Tibial artery (tissue), 4 donors: ENCODE measurements around the gene SRGAP1.

ENCODE experiments used
- DNase-seq, 2 donors: peaks; one replicate each; pipeline ENCODE4 v3.0.0-alpha.2; 2019
- H3K27ac ChIP-seq, 2 donors: fragments of 200-600 bp; sonication (generic) in 1 of 2; 1 replicate in 1 of 2; 2 replicates in 1 of 2; pipeline ENCODE4 v1.5.1; 2018 to 2019; ENCODE audit warnings: mild to moderate bottlenecking in 1 of 2
- H3K27me3 ChIP-seq, 2 donors: fragments of 200-600 bp; sonication (generic) in 1 of 2; one replicate each; pipeline versions ENCODE4 v1.5.1 to v1.6.0; 2016 to 2019
- H3K36me3 ChIP-seq, 3 donors: fragments of 200-600 bp; sonication (generic) in 2 of 3; one replicate each; pipeline ENCODE4 v1.5.1; 2016 to 2019; ENCODE audit warnings: mild to moderate bottlenecking in 2 of 3
- H3K4me1 ChIP-seq, 4 donors: fragments of 200-600 bp; sonication (generic) in 2 of 4; 1 replicate in 3 of 4; 2 replicates in 1 of 4; pipeline ENCODE4 v1.5.1; 2016 to 2019
- H3K4me3 ChIP-seq, 2 donors: fragments of 200-600 bp; sonication (generic) in 1 of 2; 1 replicate in 1 of 2; 2 replicates in 1 of 2; pipeline ENCODE4 v1.5.1; 2018 to 2019; ENCODE audit warnings: mild to moderate bottlenecking in 2 of 2
- H3K9me3 ChIP-seq, 3 donors: fragments of 200-600 bp; sonication (generic) in 1 of 3; one replicate each; pipeline ENCODE4 v1.5.1; 2016 to 2019
- CTCF ChIP-seq, 2 experiments: fragments of 200-600 bp in 1 of 2; fragments of 450-650 bp in 1 of 2; IDR thresholded peaks; one replicate each; pipeline ENCODE4 v1.5.1; 2017 to 2019; ENCODE audit warnings: antibody characterized with exemption in 2 of 2, mild to moderate bottlenecking in 1 of 2, moderate library complexity in 1 of 2
- intact Hi-C: fragments of 100-400 bp; cut with DNase I; formaldehyde crosslinking; loops from one replicate; pipeline ENCODE4 v1.15.0; 2023; ENCODE audit warnings: low total_unique reads

Gene SRGAP1

DNA sequence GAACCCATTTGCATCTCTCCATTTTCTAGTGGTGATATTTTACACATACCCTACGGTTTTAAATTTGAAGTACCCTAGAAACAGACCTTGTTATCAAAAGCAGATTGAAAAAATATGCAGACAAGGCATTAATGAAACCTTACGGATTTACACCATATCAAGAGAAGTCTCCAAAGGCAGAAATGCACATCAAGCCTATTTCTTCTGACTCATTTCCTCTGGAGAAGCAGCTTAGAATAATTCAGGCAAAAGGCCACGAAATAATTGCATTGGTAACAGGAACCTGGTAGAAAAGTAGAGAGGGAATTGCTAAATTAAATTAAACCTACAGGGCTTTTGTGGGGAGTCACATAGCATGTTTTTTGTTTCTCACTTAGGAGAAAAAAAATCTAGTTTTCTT, 342.9 kb downstream of the SRGAP1 start:
- TF ChIP-seq CTCF (IDR thresholded peaks at IDR 0.05), result no peak
- Histone ChIP-seq H3K9me3 (no peaks in the 10 kb centered on the region), H3K4me3 (no peak overlapping the region), H3K27ac (no peak overlapping the region), H3K27me3 (no peaks in the 10 kb centered on the region), H3K4me1 (peaks cover 0 to 2% (median under 1%) of the 10 kb centered on the region in 4 donors), H3K36me3 (no peaks in the 10 kb centered on the region)
- no peak for DNase-seq
- intact Hi-C loops, result no loop called here

DNA sequence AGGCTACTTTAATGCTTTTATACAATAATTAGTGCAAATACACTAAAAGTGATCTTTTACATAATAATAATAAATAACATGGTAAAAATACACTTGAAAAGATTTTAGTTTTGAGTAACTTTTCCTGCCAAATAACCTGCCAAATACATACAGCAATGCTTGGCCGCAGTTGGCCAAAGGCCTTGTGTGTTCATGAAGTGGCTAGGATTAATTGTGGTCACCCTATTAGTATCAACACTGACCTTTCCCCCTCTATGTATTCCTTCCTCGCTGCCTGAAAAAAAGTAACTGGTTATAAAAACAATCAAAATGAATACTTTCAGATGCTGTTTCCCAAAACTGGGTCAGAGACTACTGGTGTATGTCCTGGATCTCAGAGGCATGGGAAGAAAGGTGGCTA, 343.3 kb downstream of the SRGAP1 start:
- DNase-seq, result no peak
- TF ChIP-seq CTCF (IDR thresholded peaks at IDR 0.05), result no peak
- H3K9me3 ChIP-seq, result no peaks in the 10 kb centered on the region
- intact Hi-C loops, result no loop called here
- no peak overlapping the region for H3K4me3 ChIP-seq
- H3K36me3 ChIP-seq, result no peaks in the 10 kb centered on the region
- H3K27me3 ChIP-seq, result no peaks in the 10 kb centered on the region
- no peaks in the 10 kb centered on the region for H3K4me1 ChIP-seq
- no peak overlapping the region for H3K27ac ChIP-seq

DNA sequence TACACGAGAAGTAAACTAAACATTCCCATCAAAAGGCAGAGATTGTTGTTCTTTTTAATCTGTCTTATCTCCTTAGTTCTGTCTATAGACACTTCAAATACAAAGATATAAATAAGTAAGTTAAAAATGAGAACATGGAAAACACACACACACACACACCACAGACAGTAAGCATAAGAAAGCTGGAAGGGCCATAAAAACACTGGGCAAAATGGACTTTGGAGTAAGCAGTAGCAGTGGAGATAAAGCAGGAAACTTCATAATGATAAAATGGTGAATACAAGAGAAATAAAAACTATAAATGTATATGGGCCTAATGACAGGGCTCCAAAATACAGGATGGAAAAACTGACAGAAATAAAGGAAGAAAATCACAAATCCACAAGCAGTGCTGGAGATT, 345.0 kb downstream of the SRGAP1 start:
- intact Hi-C loops, result no loop called here
- TF ChIP-seq CTCF (IDR thresholded peaks at IDR 0.05), result no peak
- H3K36me3 ChIP-seq, result peaks cover 0 to 11% (median 8%) of the 10 kb centered on the region in 3 donors

GRCh38 chr12:64190140-64190539, 345.6 kb downstream of the SRGAP1 start:
- Histone ChIP-seq H3K4me3 (no peak overlapping the region), H3K36me3 (peaks cover 0 to 11% (median 8%) of the 10 kb centered on the region in 3 donors), H3K27ac (no peak overlapping the region), H3K9me3 (no peaks in the 10 kb centered on the region), H3K4me1 (peaks cover 0 to 9% (median 0%) of the 10 kb centered on the region in 4 donors), H3K27me3 (no peaks in the 10 kb centered on the region)
- intact Hi-C loops, result no loop called here
- TF ChIP-seq CTCF (IDR thresholded peaks at IDR 0.05), result no peak
- DNase-seq, result no peak

More for the DNA sequence above, 345.0 kb downstream of the SRGAP1 start:
- no peaks in the 10 kb centered on the region for H3K27me3 ChIP-seq
- no peak overlapping the region for H3K27ac ChIP-seq
- H3K9me3 ChIP-seq, result no peaks in the 10 kb centered on the region
- no peak for DNase-seq
- H3K4me3 ChIP-seq, result no peak overlapping the region
- H3K4me1 ChIP-seq, result peaks cover 0 to 6% (median 0%) of the 10 kb centered on the region in 4 donors

DNA sequence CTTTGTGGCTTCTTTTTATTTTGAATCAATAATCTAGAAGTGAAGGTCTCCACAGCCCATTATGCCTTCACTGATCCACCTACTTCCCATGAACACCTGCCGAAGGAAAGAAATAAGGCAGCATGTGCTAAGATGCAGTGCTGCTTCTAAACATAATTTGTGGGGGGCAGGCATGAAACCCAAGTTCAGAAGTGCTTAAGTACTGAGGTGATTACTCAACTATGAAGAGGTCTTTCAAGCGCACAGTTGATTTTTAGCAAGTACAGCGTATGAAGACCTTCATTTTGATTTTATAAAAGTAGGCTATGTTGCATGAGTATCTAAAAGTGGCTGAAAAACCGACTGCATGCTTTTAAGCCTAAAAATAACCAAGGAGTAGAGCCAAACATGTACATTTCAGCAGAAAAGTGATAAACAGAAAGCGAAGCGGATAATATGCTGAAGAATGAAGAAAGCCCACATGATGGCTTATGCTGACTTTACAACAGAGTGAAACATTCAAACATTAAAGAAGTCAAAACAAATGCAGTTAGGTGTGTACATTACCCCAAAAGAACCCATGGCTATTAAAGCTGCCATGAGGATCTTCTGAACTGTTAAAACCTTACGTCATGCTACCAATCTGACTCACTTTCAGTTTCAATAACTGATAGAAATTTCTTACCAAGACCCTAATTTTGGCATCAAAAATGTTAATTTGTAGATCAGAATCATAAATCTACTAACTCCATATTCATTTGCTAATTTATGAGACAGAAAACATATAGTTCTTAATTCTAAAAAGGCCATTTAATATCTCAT, 348.3 kb downstream of the SRGAP1 start:
- no peaks in the 10 kb centered on the region for H3K9me3 ChIP-seq
- H3K27me3 ChIP-seq, result no peaks in the 10 kb centered on the region
- peaks cover 0 to 9% (median 0%) of the 10 kb centered on the region in 4 donors for H3K4me1 ChIP-seq
- H3K4me3 ChIP-seq, result peak overlapping the region in 1 of 2 donors; percentile 23
- intact Hi-C loops, result no loop called here
- DNase-seq, result no peak
- H3K27ac ChIP-seq, result no peak overlapping the region
- TF ChIP-seq CTCF (IDR thresholded peaks at IDR 0.05), result no peak
- H3K36me3 ChIP-seq, result peaks cover 0 to 11% (median 8%) of the 10 kb centered on the region in 3 donors
